ENCODE measurements around the gene ASTL. TPM values are rescaled to one million over a fixed set of nuclear protein-coding genes. Genes with fewer than 3 reads are reported as not detected.

The ASTL gene
- total RNA-seq, 4 donors from 2014 or later = not detected

GRCh38 chr2:96124406-96125265 lies 13.7 kb downstream of the ASTL start:
- no peak for TF ChIP-seq CTCF (IDR thresholded peaks at IDR 0.05 in 4 of 5, conservative IDR thresholded peaks at IDR 0.05 in 1 of 5)
- TF ChIP-seq POLR2A (IDR thresholded peaks at IDR 0.05) = no peak
- in situ Hi-C loops (cut with MboI; ENCODE audit: low sequenced_read_pairs in 4 of 4) = loop anchor here in 3 of 4 donors (25.0 kb wide), 3 partner anchors 112 to 388 kb away; partner anchors contain the start of genes CIAO1 (in 1 of the 3), NEURL3 (in 1 of the 3) and TMEM127 (in 1 of the 3)
- Histone ChIP-seq H3K9me3 (no peaks in the 10 kb centered on the region), H3K4me3 (no peak overlapping the region), H3K27ac (no peak overlapping the region), H3K36me3 (no peaks in the 10 kb centered on the region), H3K4me1 (no peaks in the 10 kb centered on the region), H3K27me3 (no peaks in the 10 kb centered on the region)
- DNase-seq = no peak
- intact Hi-C loops (cut with DNase I; ENCODE audit: low total_unique reads) = no loop called here
- no peak for ATAC-seq

GRCh38 chr2:96123936-96124335 lies 14.4 kb downstream of the ASTL start:
- Histone ChIP-seq H3K27ac (no peak overlapping the region), H3K4me1 (no peaks in the 10 kb centered on the region), H3K4me3 (no peak overlapping the region), H3K27me3 (no peaks in the 10 kb centered on the region), H3K36me3 (no peaks in the 10 kb centered on the region), H3K9me3 (no peaks in the 10 kb centered on the region)
- ATAC-seq = no peak
- in situ Hi-C loops (cut with MboI; ENCODE audit: low sequenced_read_pairs in 4 of 4) (loop anchor here in 2 of 4 donors (25.0 kb wide), 1 partner anchor 112 kb away; no protein-coding TSS in a partner anchor), intact Hi-C loops (cut with DNase I; ENCODE audit: low total_unique reads) (no loop called here)
- no peak for TF ChIP-seq CTCF (IDR thresholded peaks at IDR 0.05 in 4 of 5, conservative IDR thresholded peaks at IDR 0.05 in 1 of 5)
- TF ChIP-seq POLR2A (IDR thresholded peaks at IDR 0.05) = no peak
- DNase-seq = no peak

GRCh38 chr2:96123290-96123689 lies 15.0 kb downstream of the ASTL start:
- H3K27me3 ChIP-seq = no peaks in the 10 kb centered on the region
- no peak for ATAC-seq
- DNase-seq = no peak
- H3K36me3 ChIP-seq = no peaks in the 10 kb centered on the region
- no peaks in the 10 kb centered on the region for H3K9me3 ChIP-seq
- no peak overlapping the region for H3K4me3 ChIP-seq
- H3K4me1 ChIP-seq = no peaks in the 10 kb centered on the region
- intact Hi-C loops (cut with DNase I; ENCODE audit: low total_unique reads) (no loop called here), in situ Hi-C loops (cut with MboI; ENCODE audit: low sequenced_read_pairs in 4 of 4) (loop anchor here in 2 of 4 donors (25.0 kb wide), 1 partner anchor 111 kb away; no protein-coding TSS in a partner anchor)
- no peak overlapping the region for H3K27ac ChIP-seq
- no peak for TF ChIP-seq CTCF (IDR thresholded peaks at IDR 0.05 in 4 of 5, conservative IDR thresholded peaks at IDR 0.05 in 1 of 5)
- no peak for TF ChIP-seq POLR2A (IDR thresholded peaks at IDR 0.05)

- no peak for DNase-seq
Observed at GRCh38 chr2:96122391-96122790, 15.9 kb downstream of the ASTL start.

More at GRCh38 chr2:96122391-96122790, 15.9 kb downstream of the ASTL start:
- Histone ChIP-seq H3K4me1 (peaks cover under 1 to 2% of the 10 kb centered on the region in 2 donors), H3K36me3 (no peaks in the 10 kb centered on the region), H3K27me3 (no peaks in the 10 kb centered on the region), H3K9me3 (no peaks in the 10 kb centered on the region), H3K4me3 (no peak overlapping the region), H3K27ac (no peak overlapping the region)
- no peak for ATAC-seq
- in situ Hi-C loops (cut with MboI; ENCODE audit: low sequenced_read_pairs in 4 of 4) = loop anchor here in 2 of 4 donors (25.0 kb wide), 1 partner anchor 110 kb away; no protein-coding TSS in a partner anchor
- TF ChIP-seq POLR2A (IDR thresholded peaks at IDR 0.05) = no peak
- TF ChIP-seq CTCF (IDR thresholded peaks at IDR 0.05 in 4 of 5, conservative IDR thresholded peaks at IDR 0.05 in 1 of 5) = no peak
- intact Hi-C loops (cut with DNase I; ENCODE audit: low total_unique reads) = no loop called here

Data from gastrocnemius medialis (tissue), 4 donors.